Measurements from ENCODE around the gene TANGO6. TPM values are rescaled to one million over a fixed set of nuclear protein-coding genes. Genes with fewer than 3 reads are reported as not detected.

Gene TANGO6
- polyA plus RNA-seq, 1 donor (not counting 4 experiments of a cell fraction or from before 2014, with no cell fraction given): 13.1 TPM

DNA sequence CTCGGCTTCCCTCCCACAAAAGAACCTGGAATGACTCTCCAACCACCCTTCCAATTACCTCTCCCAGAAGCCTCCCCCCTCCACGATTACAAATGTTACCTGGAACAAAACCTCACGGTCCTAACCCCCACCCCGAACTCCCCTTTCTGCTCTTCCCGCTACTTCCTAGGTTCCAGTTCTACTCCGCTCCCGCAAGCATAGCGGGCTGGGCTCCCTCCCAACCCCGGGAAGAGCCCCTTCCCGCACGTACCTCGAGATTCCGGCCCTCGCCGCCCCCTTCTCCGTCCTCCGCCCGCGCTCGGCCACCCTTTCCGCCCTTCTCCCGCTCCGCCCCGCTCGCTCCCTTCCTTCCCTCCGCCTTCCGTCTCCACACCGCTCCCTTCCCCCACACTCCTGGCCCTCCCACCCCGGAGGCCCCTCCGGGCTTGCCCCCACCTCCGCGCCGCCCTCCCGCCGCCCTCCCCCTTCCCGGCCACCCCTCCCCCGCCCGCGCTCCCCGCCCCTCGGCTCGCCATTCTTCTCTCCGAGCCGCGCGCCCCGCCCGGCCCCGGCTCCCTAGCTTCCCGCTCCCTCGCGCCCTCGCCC, 288.6 kb downstream of the TANGO6 start:
- H2AFZ ChIP-seq (ENCODE audit: control insufficient read depth, low read length): peak overlapping the region; percentile 33
- H3K4me2 ChIP-seq (ENCODE audit: control insufficient read depth, extremely low read depth, insufficient read depth, low read depth, low read length): peak overlapping the region; percentile 92
- H3K79me2 ChIP-seq (ENCODE audit: control insufficient read depth, insufficient read depth, low read length): peaks cover 89% of the 10 kb centered on the region
- FAIRE-seq: no peak
- peaks cover 3% of the 10 kb centered on the region for H3K9me1 ChIP-seq (ENCODE audit: control insufficient read depth, extremely low read depth, insufficient read depth, low read length)
- TF ChIP-seq EZH2 (IDR thresholded peaks at IDR 0.05; ENCODE audit: low read length): no peak
- TF ChIP-seq, protein P1, sequence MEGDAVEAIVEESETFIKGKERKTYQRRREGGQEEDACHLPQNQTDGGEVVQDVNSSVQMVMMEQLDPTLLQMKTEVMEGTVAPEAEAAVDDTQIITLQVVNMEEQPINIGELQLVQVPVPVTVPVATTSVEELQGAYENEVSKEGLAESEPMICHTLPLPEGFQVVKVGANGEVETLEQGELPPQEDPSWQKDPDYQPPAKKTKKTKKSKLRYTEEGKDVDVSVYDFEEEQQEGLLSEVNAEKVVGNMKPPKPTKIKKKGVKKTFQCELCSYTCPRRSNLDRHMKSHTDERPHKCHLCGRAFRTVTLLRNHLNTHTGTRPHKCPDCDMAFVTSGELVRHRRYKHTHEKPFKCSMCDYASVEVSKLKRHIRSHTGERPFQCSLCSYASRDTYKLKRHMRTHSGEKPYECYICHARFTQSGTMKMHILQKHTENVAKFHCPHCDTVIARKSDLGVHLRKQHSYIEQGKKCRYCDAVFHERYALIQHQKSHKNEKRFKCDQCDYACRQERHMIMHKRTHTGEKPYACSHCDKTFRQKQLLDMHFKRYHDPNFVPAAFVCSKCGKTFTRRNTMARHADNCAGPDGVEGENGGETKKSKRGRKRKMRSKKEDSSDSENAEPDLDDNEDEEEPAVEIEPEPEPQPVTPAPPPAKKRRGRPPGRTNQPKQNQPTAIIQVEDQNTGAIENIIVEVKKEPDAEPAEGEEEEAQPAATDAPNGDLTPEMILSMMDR (optimal IDR thresholded peaks at IDR 0.05 in 1 of 3, IDR thresholded peaks at IDR 0.05 in 1 of 3, conservative IDR thresholded peaks at IDR 0.05 in 1 of 3; ENCODE audit: extremely low read depth in 1 of 3, insufficient read depth in 2 of 3, low read length in 3 of 3): peak in 1 of 3 experiments; percentile 1
- peaks cover 21% of the 10 kb centered on the region for H3K4me1 ChIP-seq (ENCODE audit: control insufficient read depth, extremely low read depth, insufficient read depth, low read length)
- H4K20me1 ChIP-seq (ENCODE audit: control insufficient read depth, extremely low read depth, insufficient read depth, low read length): peaks cover 2% of the 10 kb centered on the region
- no peaks in the 10 kb centered on the region for H3K9me3 ChIP-seq (ENCODE audit: control insufficient read depth, low read depth, low read length)
- H3K4me3 ChIP-seq (ENCODE audit: control insufficient read depth in 2 of 3, extremely low read depth in 1 of 3, insufficient read depth in 2 of 3, low read depth in 1 of 3, low read length in 3 of 3): peak overlapping the region; percentile 95 to 99 (median 96)
- dilution Hi-C loops (cut with MboI; ENCODE audit: extremely low pct_ligation_motif_present, low sequenced_read_pairs): no loop called here
- H3K27ac ChIP-seq (ENCODE audit: control insufficient read depth, insufficient read depth, low read length): peak overlapping the region; percentile 89
- peak overlapping the region; percentile 96 for H3K9ac ChIP-seq (ENCODE audit: control insufficient read depth, extremely low read depth, insufficient read depth, low read length)
- peaks cover 7 to 22% of the 10 kb centered on the region in 2 experiments for H3K36me3 ChIP-seq (ENCODE audit: control insufficient read depth in 2 of 2, extremely low read depth in 1 of 2, insufficient read depth in 2 of 2, low read length in 2 of 2)
- DNase-seq (ENCODE audit: low read depth, low spot score): no peak
- no peaks in the 10 kb centered on the region for H3K27me3 ChIP-seq (ENCODE audit: control insufficient read depth, extremely low read depth, insufficient read depth, low read length)

DNA sequence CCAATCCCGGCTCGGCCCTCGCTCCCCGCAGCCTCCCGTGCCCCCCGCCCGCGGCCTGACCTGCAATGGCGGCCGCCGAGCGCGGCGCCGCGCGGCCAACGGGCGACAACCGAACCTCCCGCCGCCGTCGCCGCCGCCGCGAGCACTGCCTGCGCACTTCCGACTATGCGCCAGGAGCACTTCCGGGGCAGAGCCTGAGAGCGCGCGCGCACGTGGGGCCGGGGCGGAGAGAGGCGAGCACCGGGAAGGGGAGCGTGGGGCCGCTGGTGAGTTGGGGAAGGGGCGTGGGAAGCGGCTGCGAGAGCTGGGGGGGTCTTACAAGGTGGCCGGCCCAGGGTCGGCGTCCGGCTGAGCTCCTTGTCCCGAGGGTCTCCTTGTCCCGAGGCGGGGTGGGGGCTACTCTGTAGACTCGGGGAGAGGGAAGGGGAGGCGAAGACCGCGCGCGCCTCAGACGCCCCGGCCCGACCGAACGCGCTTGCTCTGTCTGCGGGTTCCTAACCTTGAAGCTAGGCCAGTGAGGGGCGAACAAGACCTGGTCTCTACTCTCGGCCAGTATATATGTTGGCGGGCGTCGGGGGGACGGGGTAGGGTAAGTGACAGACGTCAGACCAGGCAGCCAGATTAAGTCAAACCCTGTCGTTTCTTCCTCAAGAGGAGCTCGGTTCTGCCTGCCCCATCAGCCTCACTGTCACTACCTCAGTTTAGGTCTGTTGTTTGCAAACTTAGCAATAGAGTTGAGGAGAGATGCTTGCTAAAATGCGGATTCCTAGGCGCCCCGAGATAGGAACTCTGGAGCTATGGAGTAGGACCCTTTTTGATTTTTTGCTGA, 289.3 kb downstream of the TANGO6 start, which contains the start of the genes CHTF8 and UTP4:
Gene CHTF8 (minus strand): TSS at position 165 of the 829 bp plus-strand sequence. CDS start 11,130 bp downstream, outside the sequence.
Gene UTP4 (plus strand): TSS at position 226 of the 829 bp plus-strand sequence. CDS start 811 bp downstream, outside the sequence.
- no peaks in the 10 kb centered on the region for H3K9me3 ChIP-seq (ENCODE audit: control insufficient read depth, low read depth, low read length)
- H3K9ac ChIP-seq (ENCODE audit: control insufficient read depth, extremely low read depth, insufficient read depth, low read length): peak within 1 kb of the TSS; percentile 96
- DNase-seq (ENCODE audit: low read depth, low spot score) (no peak), FAIRE-seq (no peak)
- H2AFZ ChIP-seq (ENCODE audit: control insufficient read depth, low read length): peak within 1 kb of the TSS; percentile 50
- H3K9me1 ChIP-seq (ENCODE audit: control insufficient read depth, extremely low read depth, insufficient read depth, low read length): peaks cover 3% of the 10 kb centered on the region
- peaks cover 21% of the 10 kb centered on the region for H3K4me1 ChIP-seq (ENCODE audit: control insufficient read depth, extremely low read depth, insufficient read depth, low read length)
- peaks cover 9 to 29% of the 10 kb centered on the region in 2 experiments for H3K36me3 ChIP-seq (ENCODE audit: control insufficient read depth in 2 of 2, extremely low read depth in 1 of 2, insufficient read depth in 2 of 2, low read length in 2 of 2)
- dilution Hi-C loops (cut with MboI; ENCODE audit: extremely low pct_ligation_motif_present, low sequenced_read_pairs): no loop called here
- H3K79me2 ChIP-seq (ENCODE audit: control insufficient read depth, insufficient read depth, low read length): peaks cover 90% of the 10 kb centered on the region
- H3K4me2 ChIP-seq (ENCODE audit: control insufficient read depth, extremely low read depth, insufficient read depth, low read depth, low read length): peak within 1 kb of the TSS; percentile 92
- no peak for TF ChIP-seq EZH2 (IDR thresholded peaks at IDR 0.05; ENCODE audit: low read length)
- TF ChIP-seq, protein P1 (optimal IDR thresholded peaks at IDR 0.05 in 1 of 3, IDR thresholded peaks at IDR 0.05 in 1 of 3, conservative IDR thresholded peaks at IDR 0.05 in 1 of 3; ENCODE audit: extremely low read depth in 1 of 3, insufficient read depth in 2 of 3, low read length in 3 of 3): no peak
- H3K27ac ChIP-seq (ENCODE audit: control insufficient read depth, insufficient read depth, low read length): peak within 1 kb of the TSS; percentile 89
- H4K20me1 ChIP-seq (ENCODE audit: control insufficient read depth, extremely low read depth, insufficient read depth, low read length): peaks cover 2% of the 10 kb centered on the region
- H3K27me3 ChIP-seq (ENCODE audit: control insufficient read depth, extremely low read depth, insufficient read depth, low read length): no peaks in the 10 kb centered on the region
- H3K4me3 ChIP-seq (ENCODE audit: control insufficient read depth in 2 of 3, extremely low read depth in 1 of 3, insufficient read depth in 2 of 3, low read depth in 1 of 3, low read length in 3 of 3): peak within 1 kb of the TSS; percentile 95 to 99 (median 96)

Data from keratinocyte (primary cell).